Activated CD8-positive, alpha-beta T cell treated with anti-CD3 and anti-CD28 coated beads for 36 hours (primary cell): ENCODE data around the gene ETNK2. TPM values are rescaled to one million over a fixed set of nuclear protein-coding genes. Genes with fewer than 3 reads are reported as not detected.

Source experiments
- ATAC-seq: fragments of 200-7000 bp; cut with Tn5 transposase; one replicate; pipeline ENCODE4 v1.10.0; 2021; ENCODE audit warnings: mild to moderate bottlenecking, moderate library complexity
- CTCF ChIA-PET: fragments of 350-600 bp; sonication (Branson Sonifier 250); formaldehyde crosslinking; loops from one replicate; lab custom pipeline; 2021; ENCODE audit warnings: antibody characterized with exemption; lab: Charles Lee
- POLR2A ChIA-PET: fragments of 350-600 bp; sonication (Branson Sonifier 250); formaldehyde crosslinking; loops from one replicate; lab custom pipeline; 2021; ENCODE audit warnings: antibody characterized with exemption; lab: Charles Lee
- DNase-seq: peaks from one replicate; pipeline ENCODE4 v3.0.0-alpha.2; 2020
- H3K27ac Mint-ChIP-seq: one replicate; pipeline ENCODE4 v1.8.0; 2021; ENCODE audit warnings: mild to moderate bottlenecking, mixed read lengths
- H3K27me3 Mint-ChIP-seq: one replicate; pipeline ENCODE4 v1.8.0; 2021; ENCODE audit warnings: mixed read lengths
- H3K36me3 Mint-ChIP-seq: one replicate; pipeline ENCODE4 v1.8.0; 2021; ENCODE audit warnings: low read depth, mixed read lengths
- H3K4me1 Mint-ChIP-seq: one replicate; pipeline ENCODE4 v1.8.0; 2021; ENCODE audit warnings: low read depth, mixed read lengths
- H3K4me3 Mint-ChIP-seq: one replicate; pipeline ENCODE4 v1.8.0; 2021; ENCODE audit warnings: mild to moderate bottlenecking, moderate library complexity, mixed read lengths
- H3K9me3 Mint-ChIP-seq: one replicate; pipeline ENCODE4 v1.8.0; 2021; ENCODE audit warnings: mixed read lengths
- CTCF ChIP-seq: fragments of 200-600 bp; IDR thresholded peaks from one replicate; pipeline ENCODE4 v1.8.0; 2022; ENCODE audit warnings: antibody characterized with exemption, mild to moderate bottlenecking
- intact Hi-C: fragments of 100-400 bp; cut with micrococcal nuclease; formaldehyde crosslinking; loops from one replicate; pipeline ENCODE4 v1.10.0; 2022
- total RNA-seq, 2 experiments: library from RNA; stranded (reverse); gene quantifications; one replicate each; pipeline ENCODE4 v1.2.3, GENCODE V29; 2021

ETNK2 gene
- total RNA-seq, 2 experiments from 2014 or later: 1.3 to 1.4 TPM

GRCh38 chr1:204190212-204191211 lies 38.7 kb upstream of the ETNK2 start:
- peaks cover 31% of the 10 kb centered on the region for H3K27me3 Mint-ChIP-seq
- peaks cover 29% of the 10 kb centered on the region for H3K4me1 Mint-ChIP-seq
- TF ChIP-seq CTCF: no peak
- intact Hi-C loops: no loop called here
- no peaks in the 10 kb centered on the region for H3K9me3 Mint-ChIP-seq
- no peak overlapping the region for H3K27ac Mint-ChIP-seq
- ChIA-PET CTCF (interaction anchor here (1.1 to 6.3 kb wide), 8 partner anchors 12 to 1063 kb away, joined by 3 to 44 read pairs (median 4); partner anchors contain the start of gene ADORA1), POLR2A (interaction anchor here (1.0 kb wide), 1 partner anchor 9 kb away, joined by 3 read pairs; no protein-coding TSS in a partner anchor)
- no peak overlapping the region for H3K4me3 Mint-ChIP-seq
- DNase-seq (peak; percentile 63), ATAC-seq (peak; percentile 72)
- no peaks in the 10 kb centered on the region for H3K36me3 Mint-ChIP-seq

- ATAC-seq (peak; percentile 40), DNase-seq (peak; percentile 47)
- no peaks in the 10 kb centered on the region for H3K9me3 Mint-ChIP-seq
- intact Hi-C loops: no loop called here
- CTCF ChIA-PET: interaction anchor here (0.6 to 6.3 kb wide), 7 partner anchors 14 to 1062 kb away, joined by 3 to 44 read pairs (median 3); partner anchors contain the start of gene ADORA1
- H3K27me3 Mint-ChIP-seq: peaks cover 31% of the 10 kb centered on the region
- POLR2A ChIA-PET: interaction anchor here (0.8 kb wide), 1 partner anchor 16 kb away, joined by 3 read pairs; no protein-coding TSS in a partner anchor
- H3K4me1 Mint-ChIP-seq: peaks cover 17% of the 10 kb centered on the region
- no peaks in the 10 kb centered on the region for H3K36me3 Mint-ChIP-seq
- TF ChIP-seq CTCF: no peak
- H3K4me3 Mint-ChIP-seq: no peak overlapping the region
- H3K27ac Mint-ChIP-seq: no peak overlapping the region
Observed at GRCh38 chr1:204188959-204189639, 37.3 kb upstream of the ETNK2 start.

GRCh38 chr1:204186597-204186996 lies 34.8 kb upstream of the ETNK2 start:
- CTCF ChIA-PET: interaction anchor here (1.9 kb wide), 1 partner anchor 20 kb away, joined by 6 read pairs; no protein-coding TSS in a partner anchor
- peaks cover 24% of the 10 kb centered on the region for H3K27me3 Mint-ChIP-seq
- no peaks in the 10 kb centered on the region for H3K36me3 Mint-ChIP-seq

GRCh38 chr1:204181116-204181515 lies 29.3 kb upstream of the ETNK2 start:
- intact Hi-C loops: no loop called here
- H3K36me3 Mint-ChIP-seq: no peaks in the 10 kb centered on the region
- DNase-seq (no peak), ATAC-seq (no peak)
- H3K27ac Mint-ChIP-seq: no peak overlapping the region
- H3K9me3 Mint-ChIP-seq: no peaks in the 10 kb centered on the region
- H3K4me1 Mint-ChIP-seq: no peaks in the 10 kb centered on the region
- no peak for TF ChIP-seq CTCF
- no peak overlapping the region for H3K4me3 Mint-ChIP-seq
- ChIA-PET POLR2A (no interaction called here), CTCF (interaction anchor here (1.6 to 2.0 kb wide), 2 partner anchors 26 to 78 kb away, joined by 3 to 5 read pairs; no protein-coding TSS in a partner anchor)
- H3K27me3 Mint-ChIP-seq: no peaks in the 10 kb centered on the region

More at GRCh38 chr1:204186597-204186996, 34.8 kb upstream of the ETNK2 start:
- intact Hi-C loops: no loop called here
- H3K4me3 Mint-ChIP-seq: no peak overlapping the region
- TF ChIP-seq CTCF: no peak
- H3K4me1 Mint-ChIP-seq: peaks cover 17% of the 10 kb centered on the region
- ATAC-seq: no peak
- DNase-seq: no peak
- H3K27ac Mint-ChIP-seq: no peak overlapping the region
- POLR2A ChIA-PET: no interaction called here
- no peaks in the 10 kb centered on the region for H3K9me3 Mint-ChIP-seq
